ENCODE measurements around the gene FMNL2.
"Not testable (repeated sequence)": the region's sequence is repeated elsewhere in the genome, so short reads cannot be mapped to it uniquely, and the experiment has no call there.

FMNL2 gene

GRCh38 chr2:152474523-152474922, 139.5 kb downstream of the FMNL2 start:
- DNase-seq = not testable (repeated sequence)

GRCh38 chr2:152475982-152476381, 141.0 kb downstream of the FMNL2 start:
- DNase-seq = no peak

GRCh38 chr2:152477347-152478092, 142.5 kb downstream of the FMNL2 start:
- DNase-seq = no peak

GRCh38 chr2:152479282-152479681, 144.3 kb downstream of the FMNL2 start:
- DNase-seq = no peak

GRCh38 chr2:152480821-152481399, 145.9 kb downstream of the FMNL2 start:
- no peak for DNase-seq

- DNase-seq = no peak
Observed at GRCh38 chr2:152481881-152482583, 147.1 kb downstream of the FMNL2 start.

GRCh38 chr2:152483276-152484063, 148.5 kb downstream of the FMNL2 start:
- DNase-seq = no peak

GRCh38 chr2:152485954-152486736, 151.2 kb downstream of the FMNL2 start:
- DNase-seq = no peak

- DNase-seq = no peak
Observed at GRCh38 chr2:152486737-152487400, 151.9 kb downstream of the FMNL2 start.

- no peak for DNase-seq
Observed at GRCh38 chr2:152488075-152488474, 153.1 kb downstream of the FMNL2 start.

- DNase-seq = no peak
Observed at GRCh38 chr2:152489364-152489763, 154.4 kb downstream of the FMNL2 start.

GRCh38 chr2:152490686-152491455, 155.9 kb downstream of the FMNL2 start:
- no peak for DNase-seq

- no peak for DNase-seq
Observed at GRCh38 chr2:152492131-152492530, 157.2 kb downstream of the FMNL2 start.

- no peak for DNase-seq
Observed at GRCh38 chr2:152492911-152493310, 157.9 kb downstream of the FMNL2 start.

- DNase-seq = no peak
Observed at GRCh38 chr2:152493417-152493816, 158.4 kb downstream of the FMNL2 start.

- DNase-seq = no peak
Observed at GRCh38 chr2:152493945-152494528, 159.1 kb downstream of the FMNL2 start.

- DNase-seq = no peak
Observed at GRCh38 chr2:152496371-152496770, 161.4 kb downstream of the FMNL2 start.

- DNase-seq = no peak
Observed at GRCh38 chr2:152497481-152498052, 162.6 kb downstream of the FMNL2 start.

GRCh38 chr2:152499331-152499816, 164.4 kb downstream of the FMNL2 start:
- DNase-seq = no peak
